HG03064 (cell line): Measurements from ENCODE around the gene MDGA2.
"Not testable (repeated sequence)": the region's sequence is repeated elsewhere in the genome, so short reads cannot be mapped to it uniquely, and the experiment has no call there.

Experiments
- ATAC-seq: cut with Tn5 transposase; IDR thresholded peaks from one replicate; pipeline ENCODE4 v1.9.1; 2021; ENCODE audit warnings: low read depth; ENCODE audit not compliant: unreplicated experiment

Gene MDGA2

GRCh38 chr14:47626151-47627035 is 49.0 kb downstream of the MDGA2 start:
- no peak for ATAC-seq

GRCh38 chr14:47624126-47624525 is 51.3 kb downstream of the MDGA2 start:
- not testable (repeated sequence) for ATAC-seq

GRCh38 chr14:47619392-47619791 is 56.0 kb downstream of the MDGA2 start:
- no peak for ATAC-seq

GRCh38 chr14:47606566-47606965 is 68.8 kb downstream of the MDGA2 start:
- ATAC-seq: no peak

GRCh38 chr14:47596860-47597259 is 78.5 kb downstream of the MDGA2 start:
- no peak for ATAC-seq

- no peak for ATAC-seq
These were observed 79.2 kb downstream of the MDGA2 start for GRCh38 chr14:47596232-47596631.

- no peak for ATAC-seq
These were observed 79.9 kb downstream of the MDGA2 start for GRCh38 chr14:47595552-47595951.

- no peak for ATAC-seq
These were observed 84.5 kb downstream of the MDGA2 start for GRCh38 chr14:47590767-47591495.

- ATAC-seq: no peak
These were observed 90.0 kb downstream of the MDGA2 start for GRCh38 chr14:47585447-47585846.

GRCh38 chr14:47567273-47567672 is 108.1 kb downstream of the MDGA2 start:
- ATAC-seq: no peak

GRCh38 chr14:47557894-47558293 is 117.5 kb downstream of the MDGA2 start:
- ATAC-seq: no peak

GRCh38 chr14:47555333-47555732 is 120.1 kb downstream of the MDGA2 start:
- ATAC-seq: no peak

- ATAC-seq: no peak
These were observed 125.5 kb downstream of the MDGA2 start for GRCh38 chr14:47549886-47550285.

GRCh38 chr14:47543459-47543858 is 131.9 kb downstream of the MDGA2 start:
- no peak for ATAC-seq

GRCh38 chr14:47541662-47542061 is 133.7 kb downstream of the MDGA2 start:
- no peak for ATAC-seq

- ATAC-seq: no peak
These were observed 136.4 kb downstream of the MDGA2 start for GRCh38 chr14:47539031-47539461.

- ATAC-seq: no peak
These were observed 139.1 kb downstream of the MDGA2 start for GRCh38 chr14:47536341-47536740.

- no peak for ATAC-seq
These were observed 148.7 kb downstream of the MDGA2 start for GRCh38 chr14:47526591-47527244.

- no peak for ATAC-seq
These were observed 150.9 kb downstream of the MDGA2 start for GRCh38 chr14:47524524-47524923.

GRCh38 chr14:47520382-47520781 is 155.0 kb downstream of the MDGA2 start:
- ATAC-seq: no peak

- ATAC-seq: no peak
These were observed 163.6 kb downstream of the MDGA2 start for GRCh38 chr14:47511829-47512228.
